ENCODE data around the gene NAPG.

GRCh38 chr18:10571537-10571936 lies 45.7 kb downstream of the NAPG start:
- TF ChIP-seq CTCF (conservative IDR thresholded peaks at IDR 0.05; ENCODE audit: low read depth, low read length): no peak
- TF ChIP-seq EZH2 (IDR thresholded peaks at IDR 0.05; ENCODE audit: borderline replicate concordance, low read depth, low read length, poor library complexity, severe bottlenecking): no peak
